GM21786 (cell line): ENCODE results near the gene APOC3.
"Not testable (repeated sequence)": the region's sequence is repeated elsewhere in the genome, so short reads cannot be mapped to it uniquely, and the experiment has no call there.

Experiments
- ATAC-seq: cut with Tn5 transposase; IDR thresholded peaks from one replicate; pipeline ENCODE4 v1.9.1; 2021; ENCODE audit not compliant: unreplicated experiment

APOC3 gene

DNA sequence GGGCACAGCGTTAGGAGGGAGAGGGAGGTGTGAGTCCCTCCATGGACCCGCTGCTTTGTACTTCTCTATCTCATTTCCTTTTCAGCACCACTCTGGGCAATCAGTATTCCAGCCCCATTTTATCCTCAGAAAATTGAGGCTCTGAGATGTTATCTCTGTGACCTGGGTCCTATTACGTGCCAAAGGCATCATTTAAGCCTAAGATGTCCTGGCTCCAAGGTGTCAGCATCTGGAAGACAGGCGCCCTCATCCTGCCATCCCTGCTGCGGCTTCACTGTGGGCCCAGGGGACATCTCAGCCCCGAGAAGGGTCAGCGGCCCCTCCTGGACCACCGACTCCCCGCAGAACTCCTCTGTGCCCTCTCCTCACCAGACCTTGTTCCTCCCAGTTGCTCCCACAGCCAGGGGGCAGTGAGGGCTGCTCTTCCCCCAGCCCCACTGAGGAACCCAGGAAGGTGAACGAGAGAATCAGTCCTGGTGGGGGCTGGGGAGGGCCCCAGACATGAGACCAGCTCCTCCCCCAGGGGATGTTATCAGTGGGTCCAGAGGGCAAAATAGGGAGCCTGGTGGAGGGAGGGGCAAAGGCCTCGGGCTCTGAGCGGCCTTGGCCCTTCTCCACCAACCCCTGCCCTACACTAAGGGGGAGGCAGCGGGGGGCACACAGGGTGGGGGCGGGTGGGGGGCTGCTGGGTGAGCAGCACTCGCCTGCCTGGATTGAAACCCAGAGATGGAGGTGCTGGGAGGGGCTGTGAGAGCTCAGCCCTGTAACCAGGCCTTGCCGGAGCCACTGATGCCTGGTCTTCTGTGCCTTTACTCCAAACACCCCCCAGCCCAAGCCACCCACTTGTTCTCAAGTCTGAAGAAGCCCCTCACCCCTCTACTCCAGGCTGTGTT is 829 bp upstream of the APOC3 start:
- no peak for ATAC-seq

- no peak for ATAC-seq
Observed at GRCh38 chr11:116830184-116830912, 641 bp downstream of the APOC3 start.

DNA sequence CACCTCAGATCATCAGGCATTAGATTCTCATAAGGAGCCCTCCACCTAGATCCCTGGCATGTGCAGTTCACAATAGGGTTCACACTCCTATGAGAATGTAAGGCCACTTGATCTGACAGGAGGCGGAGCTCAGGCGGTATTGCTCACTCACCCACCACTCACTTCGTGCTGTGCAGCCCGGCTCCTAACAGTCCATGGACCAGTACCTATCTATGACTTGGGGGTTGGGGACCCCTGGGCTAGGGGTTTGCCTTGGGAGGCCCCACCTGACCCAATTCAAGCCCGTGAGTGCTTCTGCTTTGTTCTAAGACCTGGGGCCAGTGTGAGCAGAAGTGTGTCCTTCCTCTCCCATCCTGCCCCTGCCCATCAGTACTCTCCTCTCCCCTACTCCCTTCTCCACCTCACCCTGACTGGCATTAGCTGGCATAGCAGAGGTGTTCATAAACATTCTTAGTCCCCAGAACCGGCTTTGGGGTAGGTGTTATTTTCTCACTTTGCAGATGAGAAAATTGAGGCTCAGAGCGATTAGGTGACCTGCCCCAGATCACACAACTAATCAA is 2.2 kb downstream of the APOC3 start:
- ATAC-seq, result no peak

GRCh38 chr11:116832350-116833290 is 2.9 kb downstream of the APOC3 start:
- ATAC-seq, result no peak

DNA sequence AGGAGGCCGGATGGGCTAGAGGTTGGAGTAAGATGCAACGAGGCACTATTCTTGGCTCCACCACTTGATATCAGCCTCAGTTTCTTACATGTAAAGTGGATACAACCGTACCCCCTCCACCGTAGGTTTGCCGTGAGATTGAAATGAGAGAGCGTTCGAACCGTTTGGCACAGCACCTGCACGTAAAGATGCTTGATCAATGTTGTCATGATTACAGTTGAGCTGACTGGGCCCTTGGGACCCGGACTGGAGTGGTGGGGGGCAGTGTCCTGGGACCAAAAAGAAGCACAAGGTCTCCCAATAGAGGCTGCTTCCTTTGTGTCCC is 3.7 kb downstream of the APOC3 start:
- ATAC-seq, result no peak

- no peak for ATAC-seq
Observed at GRCh38 chr11:116833816-116834534, 4.3 kb downstream of the APOC3 start.

- not testable (repeated sequence) for ATAC-seq
Observed at GRCh38 chr11:116834535-116835041, 4.9 kb downstream of the APOC3 start.

DNA sequence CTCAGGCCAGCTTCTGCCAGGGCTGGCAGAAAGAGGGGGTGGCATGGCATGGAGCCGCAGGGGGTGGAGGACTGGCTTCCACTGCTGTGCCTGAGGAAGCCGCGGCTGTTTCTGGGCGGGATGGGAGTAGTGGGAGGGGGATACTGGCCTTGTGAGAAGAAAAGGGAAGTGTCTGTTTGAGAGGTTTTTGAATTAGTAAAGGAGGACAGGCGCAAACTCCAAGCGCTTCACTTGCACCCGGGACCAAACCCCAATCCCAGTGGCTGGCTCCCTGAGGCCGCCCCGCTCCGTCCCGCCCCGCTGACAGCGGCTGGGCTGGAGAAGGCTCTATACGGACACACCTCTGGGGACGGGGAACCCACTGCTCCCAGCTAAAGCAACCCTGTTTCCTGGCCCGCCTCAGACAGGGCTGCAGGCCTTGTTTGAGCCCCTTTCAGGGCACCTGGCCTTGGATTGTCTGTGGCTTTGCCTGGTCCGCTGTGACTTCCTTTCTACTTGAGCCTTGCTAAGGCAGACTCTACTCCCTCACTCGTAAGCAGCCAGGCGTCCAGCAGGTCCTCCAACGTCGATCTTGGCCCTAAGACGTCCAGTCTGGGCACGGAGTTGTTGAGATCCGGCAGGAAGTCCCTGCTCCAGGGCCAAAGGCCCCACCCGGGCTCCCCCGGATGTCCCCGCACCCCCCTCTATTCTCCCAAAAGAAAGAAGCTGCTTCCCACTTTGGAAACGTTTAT is 5.5 kb downstream of the APOC3 start:
- ATAC-seq, result peak; percentile 6

- peak; percentile 78 for ATAC-seq
Observed at GRCh38 chr11:116835791-116836631, 6.3 kb downstream of the APOC3 start.

GRCh38 chr11:116836632-116836991 is 6.9 kb downstream of the APOC3 start:
- no peak for ATAC-seq

DNA sequence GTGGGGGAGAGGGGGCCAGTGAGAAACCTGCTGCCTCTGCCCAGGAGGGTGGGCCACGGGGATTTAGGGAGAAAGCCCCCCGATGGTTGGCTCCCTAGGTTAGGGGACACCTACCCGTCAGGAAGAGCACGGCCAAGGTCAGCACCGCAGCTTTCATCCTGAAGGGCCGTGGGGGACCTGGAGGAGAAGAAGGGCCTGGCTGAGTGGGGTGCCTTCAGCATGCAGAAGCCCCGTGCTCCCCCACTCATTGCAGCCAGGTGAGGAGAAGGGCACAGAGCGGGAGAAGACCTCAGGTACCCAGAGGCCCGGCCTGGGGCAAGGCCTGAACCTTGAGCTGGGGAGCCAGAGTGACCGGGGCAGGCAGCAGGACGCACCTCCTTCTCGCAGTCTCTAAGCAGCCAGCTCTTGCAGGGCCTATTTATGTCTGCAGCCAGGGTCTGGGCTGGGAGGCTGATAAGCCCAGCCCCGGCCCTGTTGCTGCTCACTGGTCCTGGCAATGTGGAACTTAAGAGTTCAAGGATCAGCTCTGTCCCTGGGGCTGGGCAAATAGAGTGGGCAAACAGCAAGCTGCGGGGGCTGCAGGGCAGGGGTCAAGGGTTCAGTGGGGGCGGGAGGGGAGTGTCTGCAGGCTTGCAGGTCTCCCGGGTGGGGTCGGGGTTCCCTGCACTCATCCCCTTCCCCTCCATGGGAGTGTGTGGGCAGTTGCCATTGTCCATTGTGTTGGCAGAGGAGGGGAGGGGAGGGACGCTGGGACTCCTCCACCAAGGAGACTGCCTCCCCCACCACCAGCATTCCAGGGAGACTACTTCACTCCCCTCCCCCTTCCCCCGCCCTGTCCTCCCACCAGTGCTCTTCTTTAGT is 7.8 kb downstream of the APOC3 start, which contains the start of gene APOA1:
TSS of gene APOA1 (minus strand) at position 392 of the 861 bp plus-strand sequence. CDS start at position 157, 235 bp downstream.
- ATAC-seq, result no peak

GRCh38 chr11:116838321-116839084 is 8.8 kb downstream of the APOC3 start:
- ATAC-seq, result no peak

GRCh38 chr11:116840224-116840745 is 10.6 kb downstream of the APOC3 start:
- ATAC-seq, result no peak

DNA sequence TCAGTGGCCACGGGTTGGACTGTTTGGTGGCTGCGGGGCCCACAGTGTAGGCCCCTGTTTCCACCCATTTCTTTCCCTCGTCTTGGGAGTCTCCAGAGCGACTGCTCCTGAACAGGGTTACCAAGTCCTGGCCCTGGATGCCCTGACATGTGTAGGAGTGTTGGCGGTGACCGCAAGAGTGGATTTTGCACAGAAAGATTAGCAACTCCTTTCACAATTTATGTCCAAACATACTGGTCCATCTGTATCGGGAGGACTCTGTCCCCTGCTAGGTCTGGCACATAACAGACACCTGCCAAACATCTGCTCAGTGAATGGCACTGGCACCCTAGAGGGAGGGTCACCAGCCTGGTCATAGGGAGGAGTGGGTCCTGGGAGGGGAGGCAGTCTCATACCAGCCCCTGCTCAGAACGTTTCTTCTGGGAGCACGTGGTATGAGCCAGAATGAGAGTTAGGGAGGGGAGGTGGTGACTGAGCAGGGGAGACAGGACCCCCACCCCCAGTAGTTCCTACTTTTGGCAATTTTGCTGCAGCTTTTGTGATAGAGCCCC is 11.1 kb downstream of the APOC3 start:
- ATAC-seq, result no peak

- no peak for ATAC-seq
Observed at GRCh38 chr11:116842117-116842516, 12.4 kb downstream of the APOC3 start.

DNA sequence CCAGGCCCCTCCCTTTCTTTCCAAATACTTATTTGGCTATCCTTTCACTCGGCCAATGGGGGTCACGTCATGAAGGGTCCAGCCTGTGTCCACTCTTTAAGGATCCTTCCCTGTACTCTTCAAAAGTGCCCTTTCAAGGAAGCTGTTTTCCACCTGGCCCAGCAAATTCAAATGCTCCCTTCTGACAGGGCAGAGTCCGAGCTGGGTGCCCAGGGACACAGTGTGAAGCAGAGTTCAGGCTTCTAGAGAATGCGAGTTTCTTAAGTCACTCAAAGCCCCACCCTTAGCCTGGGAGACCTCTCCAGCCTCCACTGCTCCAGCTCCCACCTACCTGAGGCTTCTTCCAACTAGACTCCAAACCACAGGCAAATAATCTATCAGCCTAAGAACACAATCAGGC is 13.2 kb downstream of the APOC3 start:
- no peak for ATAC-seq
